ENCODE results near the gene TRAPPC8. TPM values are rescaled to one million over a fixed set of nuclear protein-coding genes. Genes with fewer than 3 reads are reported as not detected.
"Not testable (repeated sequence)": the region's sequence is repeated elsewhere in the genome, so short reads cannot be mapped to it uniquely, and the experiment has no call there.

TRAPPC8 gene
- total RNA-seq, 1 donor from 2014 or later, result 31.4 TPM

- intact Hi-C loops (cut with micrococcal nuclease), result no loop called here
- no peak for DNase-seq
- no peak for ATAC-seq
These were observed 62.6 kb downstream of the TRAPPC8 start for GRCh38 chr18:31880186-31880898.

- DNase-seq (no peak), ATAC-seq (no peak)
- intact Hi-C loops (cut with micrococcal nuclease), result no loop called here
These were observed 64.6 kb downstream of the TRAPPC8 start for GRCh38 chr18:31878358-31878757.

- intact Hi-C loops (cut with micrococcal nuclease), result no loop called here
- no peak for ATAC-seq
These were observed 65.0 kb downstream of the TRAPPC8 start for GRCh38 chr18:31877900-31878299.

GRCh38 chr18:31876707-31877106 lies 66.2 kb downstream of the TRAPPC8 start:
- DNase-seq (no peak), ATAC-seq (no peak)
- intact Hi-C loops (cut with micrococcal nuclease), result no loop called here

More at GRCh38 chr18:31877900-31878299, 65.0 kb downstream of the TRAPPC8 start:
- DNase-seq, result no peak

GRCh38 chr18:31875301-31875700 lies 67.6 kb downstream of the TRAPPC8 start:
- DNase-seq (no peak), ATAC-seq (no peak)
- intact Hi-C loops (cut with micrococcal nuclease), result no loop called here

- DNase-seq (no peak), ATAC-seq (no peak)
- intact Hi-C loops (cut with micrococcal nuclease), result no loop called here
These were observed 79.8 kb downstream of the TRAPPC8 start for GRCh38 chr18:31863103-31863502.

GRCh38 chr18:31860488-31860887 lies 82.4 kb downstream of the TRAPPC8 start:
- intact Hi-C loops (cut with micrococcal nuclease), result no loop called here
- ATAC-seq (no peak), DNase-seq (no peak)

- DNase-seq (no peak), ATAC-seq (no peak)
- intact Hi-C loops (cut with micrococcal nuclease), result no loop called here
These were observed 85.3 kb downstream of the TRAPPC8 start for GRCh38 chr18:31857526-31858106.

- ATAC-seq (no peak), DNase-seq (no peak)
- intact Hi-C loops (cut with micrococcal nuclease), result no loop called here
These were observed 92.1 kb downstream of the TRAPPC8 start for GRCh38 chr18:31850844-31851243.

- intact Hi-C loops (cut with micrococcal nuclease), result no loop called here
- DNase-seq (no peak), ATAC-seq (no peak)
These were observed 102.4 kb downstream of the TRAPPC8 start for GRCh38 chr18:31840499-31840898.

GRCh38 chr18:31837879-31838278 lies 105.0 kb downstream of the TRAPPC8 start:
- ATAC-seq (no peak), DNase-seq (no peak)
- intact Hi-C loops (cut with micrococcal nuclease), result no loop called here

GRCh38 chr18:31835528-31836133 lies 107.3 kb downstream of the TRAPPC8 start:
- ATAC-seq (no peak), DNase-seq (no peak)
- intact Hi-C loops (cut with micrococcal nuclease), result no loop called here

GRCh38 chr18:31831903-31832302 lies 111.0 kb downstream of the TRAPPC8 start:
- intact Hi-C loops (cut with micrococcal nuclease), result no loop called here

GRCh38 chr18:31830686-31831085 lies 112.2 kb downstream of the TRAPPC8 start:
- no peak for DNase-seq
- intact Hi-C loops (cut with micrococcal nuclease), result no loop called here
- no peak for ATAC-seq

More at GRCh38 chr18:31831903-31832302, 111.0 kb downstream of the TRAPPC8 start:
- DNase-seq (no peak), ATAC-seq (no peak)

GRCh38 chr18:31828613-31829012 lies 114.3 kb downstream of the TRAPPC8 start:
- DNase-seq (no peak), ATAC-seq (no peak)
- intact Hi-C loops (cut with micrococcal nuclease), result no loop called here

GRCh38 chr18:31826673-31827325 lies 116.1 kb downstream of the TRAPPC8 start:
- ATAC-seq; intact Hi-C loops (cut with micrococcal nuclease); DNase-seq: not testable (repeated sequence)

- DNase-seq (no peak), ATAC-seq (no peak)
- intact Hi-C loops (cut with micrococcal nuclease), result no loop called here
These were observed 117.2 kb downstream of the TRAPPC8 start for GRCh38 chr18:31825772-31826171.

- ATAC-seq, result no peak
- intact Hi-C loops (cut with micrococcal nuclease), result no loop called here
- no peak for DNase-seq
These were observed 121.3 kb downstream of the TRAPPC8 start for GRCh38 chr18:31821545-31822171.

GRCh38 chr18:31819925-31820229 lies 123.1 kb downstream of the TRAPPC8 start:
- intact Hi-C loops (cut with micrococcal nuclease), result loop anchor here (5.0 kb wide), 1 partner anchor 263 kb away; no protein-coding TSS in a partner anchor
- DNase-seq (no peak), ATAC-seq (no peak)

Measured in left ventricle myocardium superior (tissue), 1 donor.